ENCODE results near the gene SHANK3.

- TF ChIP-seq EGR1 (IDR thresholded peaks at IDR 0.05; ENCODE audit: borderline replicate concordance, low read depth, low read length) (no peak), EZH2 (IDR thresholded peaks at IDR 0.05; ENCODE audit: low read depth, low read length, severe bottlenecking) (no peak), CTCF (IDR thresholded peaks at IDR 0.05; ENCODE audit: control extremely low read depth in 1 of 3, insufficient read depth in 1 of 3, low read depth in 1 of 3, low read length in 3 of 3) (no peak), RFX5 (IDR thresholded peaks at IDR 0.05; ENCODE audit: borderline replicate concordance, low read depth, low read length) (no peak), CEBPB (IDR thresholded peaks at IDR 0.05; ENCODE audit: low read depth, low read length) (no peak), EP300 (IDR thresholded peaks at IDR 0.05; ENCODE audit: borderline replicate concordance in 1 of 2, low read depth in 2 of 2, low read length in 2 of 2) (no peak), HDAC2 (IDR thresholded peaks at IDR 0.05; ENCODE audit: borderline replicate concordance in 1 of 2, low read depth in 2 of 2, low read length in 2 of 2) (no peak), BRCA1 (IDR thresholded peaks at IDR 0.05; ENCODE audit: low read depth, low read length) (no peak), RAD21 (IDR thresholded peaks at IDR 0.05 in 1 of 2, conservative IDR thresholded peaks at IDR 0.05 in 1 of 2; ENCODE audit: low read depth in 2 of 2, low read length in 2 of 2) (no peak), MAX (IDR thresholded peaks at IDR 0.05) (no peak)
Observed at GRCh38 chr22:50701428-50702154, 29.0 kb downstream of the SHANK3 start.
